ENCODE data around the gene ADORA1.

DNA sequence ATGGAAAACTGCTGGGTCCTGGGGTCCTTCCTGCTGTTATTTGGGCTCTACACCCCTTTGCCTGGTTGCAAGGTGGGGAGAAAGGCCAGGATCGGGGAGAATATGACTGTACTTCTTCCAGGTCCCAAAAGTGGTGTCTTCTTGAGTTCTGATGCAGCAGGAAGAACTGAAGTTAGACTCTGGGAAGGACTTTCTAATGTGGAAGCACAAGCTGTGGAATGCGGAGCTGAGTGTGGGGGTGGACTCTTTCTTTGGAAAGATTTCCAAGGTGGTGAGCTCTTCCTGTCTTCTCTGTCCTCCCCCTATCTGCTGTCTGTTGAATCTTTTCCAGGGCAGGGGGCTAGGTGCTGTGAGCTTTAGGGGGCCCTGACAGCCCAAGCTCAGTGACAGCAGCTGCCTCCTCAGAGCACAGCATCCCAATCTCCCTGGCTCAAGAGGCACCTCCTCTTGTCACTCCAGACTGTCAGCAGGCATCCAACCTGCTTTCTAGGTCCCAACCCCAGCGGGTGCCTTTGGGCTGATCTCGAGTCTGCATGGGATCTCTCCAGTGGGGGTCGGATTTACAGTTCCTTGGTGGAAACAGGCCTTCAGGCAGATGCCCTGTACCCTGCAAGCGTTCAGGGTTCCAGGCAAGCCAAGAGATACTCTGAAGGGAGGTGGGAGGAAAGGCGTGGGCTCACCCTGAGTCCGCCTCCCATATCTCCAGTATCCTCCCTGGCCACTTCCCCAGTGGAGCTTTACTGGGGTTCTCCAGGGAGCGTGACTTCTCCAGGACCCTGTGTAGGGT is 23.2 kb downstream of the ADORA1 start:
- TF ChIP-seq CTCF (IDR thresholded peaks at IDR 0.05): no peak
- TF ChIP-seq POLR2A (IDR thresholded peaks at IDR 0.05): no peak

Data from thyroid gland (tissue), 4 donors.